GM18909 (cell line): Measurements from ENCODE around the gene TSPAN1.

Source experiments
- ATAC-seq: cut with Tn5 transposase; IDR thresholded peaks from one replicate; pipeline ENCODE4 v1.9.1; 2021; ENCODE audit warnings: mild to moderate bottlenecking; ENCODE audit not compliant: unreplicated experiment, poor library complexity

The TSPAN1 gene

DNA sequence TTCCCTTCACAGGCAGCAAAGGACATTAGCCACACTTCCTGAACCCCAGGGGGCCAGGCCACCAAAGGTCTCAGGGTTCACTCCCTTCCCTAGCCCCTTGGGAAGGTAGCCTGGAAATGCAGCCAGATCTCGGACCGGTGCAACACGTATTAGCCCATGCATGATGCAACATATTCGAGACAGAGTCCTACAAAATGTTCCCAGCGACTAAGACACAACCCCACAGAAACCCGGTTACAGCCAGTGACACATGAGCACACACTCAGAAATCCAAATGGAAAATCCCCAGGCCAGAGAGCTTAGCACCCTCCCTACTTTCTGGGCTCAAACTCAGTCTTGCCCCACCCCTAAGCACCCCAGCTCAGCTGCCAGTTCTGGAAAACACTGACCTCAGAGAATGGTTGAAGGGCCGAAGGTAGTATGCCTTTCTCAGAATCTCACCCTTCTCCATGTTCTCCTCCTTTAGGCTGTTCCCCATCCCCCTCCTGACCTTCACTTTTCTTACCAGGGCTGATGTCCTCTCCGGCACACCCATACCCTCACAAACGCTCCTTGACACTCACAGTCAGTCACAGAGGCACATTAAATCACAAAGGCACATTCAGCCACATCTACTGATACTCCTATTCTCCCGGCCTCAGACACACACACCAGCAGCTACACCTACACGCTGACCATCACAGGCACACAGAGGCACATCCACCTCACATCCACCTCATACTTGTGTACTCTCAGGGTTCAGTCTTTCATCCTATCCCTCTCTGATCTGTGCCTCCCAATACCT lies at the start of gene TSPAN1:
Gene TSPAN1, plus strand, starts transcription at position 640 of the 784 bp plus-strand sequence. CDS start 6,021 bp downstream, outside the sequence.
- ATAC-seq = no peak

DNA sequence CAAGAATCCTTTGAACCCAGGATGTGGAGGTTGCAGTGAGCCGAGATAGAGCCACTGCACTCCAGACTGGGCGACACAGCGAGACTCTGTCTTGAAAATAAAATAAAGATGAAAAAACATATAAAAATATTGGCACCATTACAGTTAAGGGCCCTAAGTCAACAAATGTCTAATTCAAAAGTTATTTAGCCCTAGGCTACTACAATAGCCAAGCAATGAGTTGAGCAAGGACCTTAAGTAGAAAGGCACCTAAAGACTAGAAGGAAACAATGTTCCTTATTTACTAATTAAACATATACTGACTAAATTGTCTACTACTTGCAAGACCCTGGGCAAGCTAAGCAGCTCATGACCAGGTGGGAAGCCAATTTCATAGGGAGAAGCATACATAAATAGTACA lies 46.5 kb upstream of the TSPAN1 start:
- ATAC-seq = no peak

- ATAC-seq = no peak
These were observed 44.8 kb upstream of the TSPAN1 start for GRCh38 chr1:46130121-46130520.

- ATAC-seq = no peak
These were observed 44.3 kb upstream of the TSPAN1 start for GRCh38 chr1:46130606-46131005.

GRCh38 chr1:46131093-46131492 lies 43.8 kb upstream of the TSPAN1 start:
- no peak for ATAC-seq

DNA sequence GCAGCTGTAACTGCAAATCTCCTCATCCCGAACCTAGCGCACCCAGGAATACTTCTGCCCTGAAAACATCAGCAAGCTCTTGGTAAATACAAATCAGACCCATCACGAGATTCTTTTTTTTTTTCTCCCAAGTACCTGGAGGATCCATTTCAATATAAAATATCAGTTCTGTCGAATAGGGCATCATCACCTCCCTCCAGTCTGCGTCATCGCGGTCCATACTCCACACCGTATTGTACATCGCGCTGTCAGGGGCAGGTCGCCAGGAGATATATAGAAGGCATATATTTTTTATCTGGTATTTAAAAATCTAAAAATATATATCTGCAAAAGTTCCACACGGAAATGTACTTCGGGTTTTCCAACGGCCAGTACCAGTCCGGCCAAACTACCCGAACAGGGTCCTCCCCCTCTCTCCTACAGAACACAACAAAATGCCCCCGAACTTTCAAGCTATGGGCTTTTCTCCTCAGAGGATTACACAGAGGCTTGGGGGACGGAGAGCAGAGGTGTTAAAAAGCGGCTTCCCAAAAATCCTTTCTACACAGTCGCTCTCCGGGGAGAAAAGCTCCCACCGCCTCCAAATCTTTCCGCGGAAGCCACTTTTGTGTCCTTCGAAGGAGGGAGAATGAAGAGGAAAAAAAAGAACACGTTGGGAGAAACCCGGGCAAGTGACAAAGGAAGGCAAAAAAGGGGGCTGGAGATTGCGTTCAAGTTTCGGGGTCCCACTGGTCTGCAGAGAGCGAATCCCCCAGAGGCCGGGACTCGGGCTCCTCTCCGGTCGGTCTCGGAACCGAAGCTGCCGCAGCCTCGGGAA lies 43.0 kb upstream of the TSPAN1 start:
- ATAC-seq = no peak

DNA sequence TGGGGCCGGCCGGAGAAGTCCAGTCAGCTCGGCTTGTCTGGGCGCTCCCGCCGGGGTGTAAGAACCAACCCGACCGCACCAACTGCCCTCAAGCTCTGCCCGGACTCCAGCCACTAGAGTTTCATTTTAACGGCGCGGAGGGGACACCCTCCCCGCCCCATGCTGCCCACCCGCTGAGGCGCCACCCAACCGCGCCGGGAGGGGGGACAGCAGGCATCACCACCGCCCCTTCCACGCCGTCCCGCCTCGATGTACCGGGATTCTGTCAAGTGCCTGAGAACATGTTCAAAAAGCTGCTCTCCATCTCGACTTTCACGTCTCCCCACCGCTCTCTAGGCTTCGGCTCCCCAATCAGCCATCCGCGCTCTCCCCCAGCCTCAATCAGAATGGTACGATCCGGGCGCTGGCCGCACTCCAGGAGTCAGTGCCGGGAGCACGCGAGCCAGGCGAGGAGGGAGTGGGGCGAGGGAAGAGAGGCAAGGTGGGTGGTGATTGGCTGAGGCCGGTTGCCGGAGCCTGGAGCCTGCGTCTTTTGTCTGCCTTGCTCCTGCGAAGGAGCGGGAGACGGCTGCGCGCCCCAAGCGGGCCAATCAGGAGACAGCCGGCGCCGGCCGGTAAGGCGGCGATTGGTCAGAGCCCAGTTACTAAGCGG lies 42.2 kb upstream of the TSPAN1 start, which contains the start of gene PIK3R3:
Gene PIK3R3, minus strand, starts transcription at position 101 of the 652 bp plus-strand sequence. CDS start 677 bp downstream, outside the sequence.
- peak; percentile 84 for ATAC-seq

DNA sequence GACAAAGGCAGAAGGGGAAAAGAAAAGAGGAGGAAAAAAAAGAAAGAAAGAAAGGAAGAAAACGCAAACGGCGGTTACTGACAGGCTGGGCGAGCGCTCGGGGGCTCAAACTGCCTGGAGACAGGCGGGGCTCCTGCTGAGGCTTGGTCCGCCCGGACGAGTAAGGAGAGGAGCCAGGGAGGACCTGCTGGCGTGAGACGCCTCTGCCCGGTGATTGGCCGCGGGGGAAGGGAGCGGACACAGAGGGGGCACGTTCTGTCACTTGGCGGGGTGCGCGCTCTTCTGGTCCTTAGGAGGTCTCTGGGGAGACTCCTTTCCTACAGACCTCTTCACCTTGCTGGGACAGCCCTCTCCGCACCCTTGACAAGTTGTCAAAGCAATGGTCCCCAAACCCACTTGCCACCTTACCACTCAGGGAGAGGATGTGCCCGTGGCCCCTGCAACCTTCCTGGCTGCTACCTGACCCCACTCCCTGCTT lies 41.7 kb upstream of the TSPAN1 start:
- peak; percentile 61 for ATAC-seq

GRCh38 chr1:46133781-46134350 lies 41.0 kb upstream of the TSPAN1 start:
- ATAC-seq = no peak

DNA sequence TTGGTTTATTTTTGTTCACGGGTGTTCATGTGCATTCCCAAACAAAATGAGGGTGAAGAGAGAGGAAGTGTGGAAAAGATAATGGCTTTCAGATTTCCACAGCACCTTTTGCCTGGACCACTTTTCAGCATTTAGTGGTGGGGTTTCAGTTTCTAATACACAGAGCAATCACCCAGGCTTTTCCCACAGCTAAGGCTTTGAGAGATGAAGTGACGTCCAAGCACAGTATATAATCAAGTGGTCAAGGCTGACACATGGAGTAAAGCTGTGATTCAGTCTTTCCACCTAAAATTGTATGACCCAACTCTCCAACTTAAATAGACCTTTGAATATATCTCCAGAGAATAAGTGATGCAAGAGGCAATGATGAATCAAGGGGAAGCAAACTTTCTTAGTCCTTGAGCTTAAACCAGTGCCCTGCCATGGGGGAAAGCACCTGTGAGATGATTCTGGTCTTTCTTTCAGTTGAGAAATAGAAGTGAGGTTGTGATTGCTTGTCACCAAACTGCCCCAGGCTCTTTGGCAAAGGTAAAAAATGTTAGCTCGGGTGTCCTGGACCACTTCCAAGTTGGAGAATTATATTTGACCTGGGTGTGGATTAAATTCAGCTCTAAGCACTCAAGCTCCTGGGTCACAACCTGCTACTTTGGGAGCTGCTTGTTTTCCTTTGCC lies 40.1 kb upstream of the TSPAN1 start:
- ATAC-seq = no peak

DNA sequence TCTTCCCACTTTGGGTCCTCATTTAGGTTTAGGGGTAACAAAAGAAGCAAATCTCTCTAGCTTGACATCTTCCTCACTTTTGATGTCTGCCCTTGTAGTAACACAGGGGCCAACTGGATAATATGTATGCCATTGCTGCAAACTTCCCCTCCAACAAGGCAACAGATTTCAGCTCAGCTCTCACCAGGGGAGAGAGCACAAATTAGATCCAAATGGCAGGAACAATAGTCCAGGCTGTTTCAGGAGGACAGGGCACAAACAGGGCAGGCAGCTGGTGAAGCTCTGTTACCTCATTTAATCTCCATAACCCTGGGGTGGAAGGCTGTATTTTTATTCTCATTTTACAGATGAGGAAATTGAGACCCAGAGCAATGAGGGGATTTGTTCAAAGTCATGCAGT lies 38.2 kb upstream of the TSPAN1 start:
- no peak for ATAC-seq

DNA sequence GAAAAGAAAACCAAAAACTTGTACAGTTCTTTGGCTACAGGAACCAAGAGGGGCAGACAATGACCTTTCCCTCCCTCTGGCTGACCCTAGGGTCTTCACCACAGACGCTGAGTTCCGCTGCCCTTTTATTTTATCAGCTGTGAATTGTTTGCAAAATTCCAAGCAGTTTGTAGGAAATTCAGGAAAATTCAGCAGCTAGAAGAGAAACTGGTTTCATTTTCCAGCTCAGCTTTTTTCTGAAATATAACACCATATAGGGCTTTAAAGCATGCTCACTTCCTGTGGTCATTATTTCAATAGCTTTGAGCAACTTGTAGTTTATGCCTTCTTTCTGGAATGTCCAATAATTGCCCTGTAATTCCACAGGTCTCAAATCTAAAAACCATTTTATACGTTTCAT lies 37.0 kb upstream of the TSPAN1 start:
- ATAC-seq = no peak

DNA sequence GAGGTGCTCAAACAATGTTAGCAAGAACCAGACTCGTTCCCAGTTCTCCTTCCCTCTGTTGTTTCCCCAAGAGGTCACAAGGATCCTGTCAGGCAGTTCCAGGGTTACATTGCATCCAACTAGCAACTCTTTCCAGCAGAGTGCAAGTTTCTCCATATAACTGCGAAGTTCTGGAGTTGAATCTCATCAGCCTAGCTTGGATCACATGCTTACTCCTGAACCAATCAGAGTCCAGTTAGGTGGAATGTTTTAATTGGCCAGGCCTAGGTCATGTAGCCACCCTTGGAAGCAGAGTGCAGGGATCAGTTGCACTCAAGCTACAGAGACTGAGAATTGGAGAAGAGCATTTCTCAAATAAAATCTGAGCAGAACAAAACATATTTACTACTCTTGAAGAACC lies 26.6 kb upstream of the TSPAN1 start:
- ATAC-seq = no peak

DNA sequence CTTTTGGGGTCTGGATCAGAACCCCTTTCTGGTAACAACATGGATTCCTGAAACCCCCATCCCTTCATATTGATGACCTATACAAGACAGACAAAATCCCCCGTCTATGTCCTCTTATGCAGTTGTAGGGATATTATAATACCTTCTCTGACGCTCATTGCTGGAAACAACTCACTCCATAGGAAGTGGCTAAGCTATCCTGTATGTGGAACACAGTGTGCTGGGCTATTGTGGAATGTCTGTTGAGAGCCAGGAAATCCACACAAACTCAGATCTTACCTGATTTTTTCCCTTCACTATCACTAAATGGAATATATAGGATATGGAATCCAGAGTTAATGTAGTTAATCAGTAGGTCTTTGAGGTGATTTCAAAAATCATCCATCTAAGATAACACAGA lies 24.8 kb upstream of the TSPAN1 start:
- ATAC-seq = no peak

- no peak for ATAC-seq
These were observed 22.9 kb upstream of the TSPAN1 start for GRCh38 chr1:46152016-46152415.

- no peak for ATAC-seq
These were observed 21.7 kb upstream of the TSPAN1 start for GRCh38 chr1:46153228-46153627.

DNA sequence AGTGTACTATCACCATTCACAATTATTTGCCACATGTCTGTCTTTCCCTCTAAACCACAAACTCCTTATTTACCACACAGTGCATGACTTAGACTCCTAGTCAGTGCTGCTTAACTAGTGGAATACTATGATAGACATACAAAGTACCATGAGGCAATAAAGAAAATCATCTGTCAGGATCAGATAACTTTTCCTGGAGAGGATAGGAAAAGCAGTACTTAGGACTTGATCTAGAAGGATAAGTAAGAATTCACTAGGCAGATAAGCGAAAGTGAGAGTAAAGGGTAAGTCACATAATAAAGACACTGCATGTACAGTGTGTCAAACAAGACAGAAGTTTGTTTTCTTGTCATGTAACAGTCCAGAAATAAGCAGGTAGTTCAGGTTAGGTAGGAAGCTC lies 21.2 kb upstream of the TSPAN1 start:
- no peak for ATAC-seq

GRCh38 chr1:46157916-46158311 lies 17.0 kb upstream of the TSPAN1 start:
- ATAC-seq = no peak

- ATAC-seq = peak; percentile 83
These were observed 16.3 kb upstream of the TSPAN1 start for GRCh38 chr1:46158312-46159281.
